ENCODE results near the gene WDR49. TPM values are rescaled to one million over a fixed set of nuclear protein-coding genes. Genes with fewer than 3 reads are reported as not detected.

WDR49 gene
- total RNA-seq (ENCODE audit: low replicate concordance) = 0.48 and 1.2 TPM in 2 replicates
- long read RNA-seq, partial matches to known transcripts = 0 of 1 reads
- long read RNA-seq, other reads (novel, unspliced or antisense) = 1 of 1 reads

DNA sequence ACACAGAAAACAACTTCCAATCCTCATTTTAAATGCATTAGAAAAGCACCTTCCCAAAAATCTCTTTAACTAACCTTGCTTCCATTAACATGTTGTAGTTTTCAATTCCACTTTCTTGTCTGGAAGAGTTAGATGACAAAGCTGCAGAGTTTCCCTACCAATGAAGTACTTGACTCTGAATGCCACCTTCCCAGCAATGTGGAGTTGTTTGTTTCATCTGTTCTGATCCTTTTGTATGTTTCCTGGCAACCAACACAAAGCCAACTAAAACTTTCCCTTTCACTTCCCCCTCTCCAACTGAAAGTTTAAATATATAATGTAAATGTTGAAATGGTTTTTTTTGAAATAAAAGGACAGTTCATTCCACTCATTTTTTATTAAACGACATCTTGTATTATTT is at the start of gene WDR49:
Gene WDR49 (minus strand): TSS at position 183 of the 400 bp plus-strand sequence. CDS start 517 bp downstream, outside the sequence.
- Mint-ChIP-seq H3K4me3 (peak within 1 kb of the TSS; percentile 26), H3K27ac (no peak within 1 kb of the TSS), H3K9me3 (no peaks in the 10 kb centered on the region)

GRCh38 chr3:167700926-167701325 is 47.2 kb upstream of the WDR49 start:
- Mint-ChIP-seq H3K4me1 (ENCODE audit: unreplicated experiment) (peaks cover 2% of the 10 kb centered on the region), H3K9me3 (no peaks in the 10 kb centered on the region), H3K4me3 (no peak overlapping the region), H3K27me3 (no peaks in the 10 kb centered on the region), H3K27ac (no peak overlapping the region), H3K36me3 (peaks cover 19% of the 10 kb centered on the region)
- DNase-seq (ENCODE audit: extremely low spot score, unreplicated experiment) = no peak
- TF ChIP-seq, protein P1, sequence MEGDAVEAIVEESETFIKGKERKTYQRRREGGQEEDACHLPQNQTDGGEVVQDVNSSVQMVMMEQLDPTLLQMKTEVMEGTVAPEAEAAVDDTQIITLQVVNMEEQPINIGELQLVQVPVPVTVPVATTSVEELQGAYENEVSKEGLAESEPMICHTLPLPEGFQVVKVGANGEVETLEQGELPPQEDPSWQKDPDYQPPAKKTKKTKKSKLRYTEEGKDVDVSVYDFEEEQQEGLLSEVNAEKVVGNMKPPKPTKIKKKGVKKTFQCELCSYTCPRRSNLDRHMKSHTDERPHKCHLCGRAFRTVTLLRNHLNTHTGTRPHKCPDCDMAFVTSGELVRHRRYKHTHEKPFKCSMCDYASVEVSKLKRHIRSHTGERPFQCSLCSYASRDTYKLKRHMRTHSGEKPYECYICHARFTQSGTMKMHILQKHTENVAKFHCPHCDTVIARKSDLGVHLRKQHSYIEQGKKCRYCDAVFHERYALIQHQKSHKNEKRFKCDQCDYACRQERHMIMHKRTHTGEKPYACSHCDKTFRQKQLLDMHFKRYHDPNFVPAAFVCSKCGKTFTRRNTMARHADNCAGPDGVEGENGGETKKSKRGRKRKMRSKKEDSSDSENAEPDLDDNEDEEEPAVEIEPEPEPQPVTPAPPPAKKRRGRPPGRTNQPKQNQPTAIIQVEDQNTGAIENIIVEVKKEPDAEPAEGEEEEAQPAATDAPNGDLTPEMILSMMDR (conservative IDR thresholded peaks at IDR 0.05) = no peak

More for the DNA sequence above, at the start of gene WDR49:
- TF ChIP-seq, protein P1 (conservative IDR thresholded peaks at IDR 0.05) = no peak
- H3K27me3 Mint-ChIP-seq = no peaks in the 10 kb centered on the region
- DNase-seq (ENCODE audit: extremely low spot score, unreplicated experiment) = no peak
- peaks cover 6% of the 10 kb centered on the region for H3K4me1 Mint-ChIP-seq (ENCODE audit: unreplicated experiment)
- no peaks in the 10 kb centered on the region for H3K36me3 Mint-ChIP-seq

- no peaks in the 10 kb centered on the region for H3K9me3 Mint-ChIP-seq
- H3K27me3 Mint-ChIP-seq = no peaks in the 10 kb centered on the region
- peaks cover 17% of the 10 kb centered on the region for H3K36me3 Mint-ChIP-seq
- no peak for DNase-seq (ENCODE audit: extremely low spot score, unreplicated experiment)
- H3K27ac Mint-ChIP-seq = no peak overlapping the region
- H3K4me3 Mint-ChIP-seq = no peak overlapping the region
- TF ChIP-seq, protein P1 (conservative IDR thresholded peaks at IDR 0.05) = no peak
- H3K4me1 Mint-ChIP-seq (ENCODE audit: unreplicated experiment) = no peaks in the 10 kb centered on the region
Observed at GRCh38 chr3:167700046-167700445, 46.3 kb upstream of the WDR49 start.

- Mint-ChIP-seq H3K4me1 (ENCODE audit: unreplicated experiment) (no peaks in the 10 kb centered on the region), H3K27ac (no peak overlapping the region), H3K4me3 (no peak overlapping the region), H3K9me3 (no peaks in the 10 kb centered on the region), H3K36me3 (peaks cover 16% of the 10 kb centered on the region), H3K27me3 (no peaks in the 10 kb centered on the region)
- no peak for DNase-seq (ENCODE audit: extremely low spot score, unreplicated experiment)
- TF ChIP-seq, protein P1 (conservative IDR thresholded peaks at IDR 0.05) = no peak
Observed at GRCh38 chr3:167694121-167694520, 40.4 kb upstream of the WDR49 start.

DNA sequence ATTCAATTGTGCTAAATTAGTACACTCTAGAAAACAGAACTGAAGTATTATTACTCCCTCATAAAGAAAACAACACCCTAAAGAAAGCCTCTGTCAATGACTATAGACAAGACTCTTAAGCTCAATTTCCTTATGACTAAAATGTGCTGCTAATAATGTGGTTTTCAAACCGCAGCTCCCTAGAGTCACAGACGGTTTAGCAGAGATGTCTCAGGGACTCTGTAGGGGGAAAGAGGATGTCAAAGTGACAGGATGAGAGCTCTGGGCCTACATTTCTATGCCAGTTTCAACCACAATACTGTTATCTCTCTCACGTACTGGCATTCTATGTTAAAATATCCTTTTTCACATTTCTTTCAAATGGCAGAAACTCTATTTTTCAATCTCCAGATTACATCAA is 37.6 kb upstream of the WDR49 start:
- H3K4me3 Mint-ChIP-seq = no peak overlapping the region
- TF ChIP-seq, protein P1 (conservative IDR thresholded peaks at IDR 0.05) = no peak
- peaks cover 13% of the 10 kb centered on the region for H3K36me3 Mint-ChIP-seq
- no peaks in the 10 kb centered on the region for H3K27me3 Mint-ChIP-seq
- H3K27ac Mint-ChIP-seq = no peak overlapping the region
- no peaks in the 10 kb centered on the region for H3K9me3 Mint-ChIP-seq
- no peak for DNase-seq (ENCODE audit: extremely low spot score, unreplicated experiment)
- H3K4me1 Mint-ChIP-seq (ENCODE audit: unreplicated experiment) = no peaks in the 10 kb centered on the region
